ENCODE results near the gene AGBL4. TPM values are rescaled to one million over a fixed set of nuclear protein-coding genes. Genes with fewer than 3 reads are reported as not detected.

AGBL4 gene
- total and polyA plus RNA-seq, 2 of the 4 experiments (the other 2 are of a cell fraction) = not detected

GRCh38 chr1:48906729-48907128 lies 1117.0 kb downstream of the AGBL4 start:
- Histone ChIP-seq H3K4ac (ENCODE audit: low read depth, low read length) (no peak overlapping the region), H3K9me1 (ENCODE audit: insufficient read depth, low read length) (no peaks in the 10 kb centered on the region), H3K23ac (ENCODE audit: low read depth, low read length) (no peak overlapping the region), H4K8ac (ENCODE audit: low read depth in 2 of 2, low read length in 2 of 2) (no peak overlapping the region), H3K27ac (ENCODE audit: insufficient read depth, low read length) (no peak overlapping the region), H2BK5ac (ENCODE audit: low read depth, low read length, poor library complexity, severe bottlenecking) (no peak overlapping the region), H2AK5ac (ENCODE audit: low read depth, low read length) (no peak overlapping the region), H4K5ac (ENCODE audit: low read depth, low read length) (no peak overlapping the region), H4K91ac (ENCODE audit: insufficient read depth, low read depth, low read length) (no peak overlapping the region), H3K27me3 (ENCODE audit: control insufficient read depth, insufficient read depth, low read length) (no peaks in the 10 kb centered on the region), H2BK15ac (ENCODE audit: low read depth, low read length) (no peak overlapping the region), H3K4me2 (ENCODE audit: low read depth, low read length) (no peak overlapping the region), H3K18ac (ENCODE audit: low read depth, low read length) (no peak overlapping the region), H3K4me3 (ENCODE audit: insufficient read depth, low read depth, low read length) (no peak overlapping the region), H3K4me1 (ENCODE audit: control insufficient read depth, insufficient read depth, low read length) (no peaks in the 10 kb centered on the region), H3K9ac (ENCODE audit: low read depth, low read length) (no peak overlapping the region), H2AK9ac (replicated peaks; ENCODE audit: low read depth, low read length, poor library complexity) (no peak overlapping the region), H3K9me3 (ENCODE audit: control insufficient read depth, insufficient read depth, low read length) (peaks cover 5% of the 10 kb centered on the region), H2AFZ (replicated peaks; ENCODE audit: low read length, poor library complexity) (no peak overlapping the region), H3K14ac (replicated peaks; ENCODE audit: low read depth, low read length) (no peak overlapping the region), H4K20me1 (ENCODE audit: insufficient read depth, low read length) (no peaks in the 10 kb centered on the region), H2BK120ac (ENCODE audit: low read depth, low read length) (no peak overlapping the region), H2BK20ac (ENCODE audit: low read depth, low read length) (no peak overlapping the region), H3K36me3 (ENCODE audit: control insufficient read depth, insufficient read depth, low read length) (no peaks in the 10 kb centered on the region), H3K79me1 (ENCODE audit: low read depth in 1 of 2, low read length in 2 of 2) (no peaks in the 10 kb centered on the region), H3K56ac (ENCODE audit: extremely low read depth, insufficient read depth, low read length) (no peak overlapping the region)
- ChIA-PET POLR2A (ENCODE audit: unreplicated experiment) (no interaction called here), CTCF (interaction anchor here (0.6 kb wide), 1 partner anchor 382 kb away, joined by 5 read pairs; no protein-coding TSS in a partner anchor)
- BruUV-seq (replicated peaks) = no TSS peak
- ATAC-seq (ENCODE audit: low read depth) = no peak
- DNase-seq = no peak
- no CpG with 5 or more reads among the region's 1 CpG for WGBS, 2 experiments (ENCODE audit: extremely low coverage in 2 of 2, insufficient read length in 1 of 2)
- intact Hi-C loops (cut with micrococcal nuclease) = no loop called here
- TF ChIP-seq ELK1 (IDR thresholded peaks at IDR 0.05; ENCODE audit: borderline replicate concordance, low read depth, low read length) = no peak
- dilution Hi-C loops (cut with HindIII; ENCODE audit: low sequenced_read_pairs, unreplicated experiment) = no loop called here
- in situ Hi-C loops (cut with MboI; ENCODE audit: low sequenced_read_pairs) = no loop called here
